IMR-90 (cell line): ENCODE results near the gene PLCH2. TPM values are rescaled to one million over a fixed set of nuclear protein-coding genes. Genes with fewer than 3 reads are reported as not detected.

Experiments used
- ATAC-seq: fragments of 200-7000 bp; cut with Tn5 transposase; 2 replicates; pipeline ENCODE4 v1.9.1; 2020; ENCODE audit warnings: low read depth, mild to moderate bottlenecking, moderate library complexity
- BruUV-seq: library from RNA; stranded (reverse); fragments of 400-500 nt; replicated peaks from 2 replicates; lab custom pipeline; 2021; lab: Mats Ljungman, UMichigan
- CTCF ChIA-PET: fragments of 300-600 bp; formaldehyde crosslinking; extraction: SDS; loops from one replicate; lab custom pipeline; 2021; ENCODE audit warnings: antibody characterized with exemption; lab: Yijun Ruan, JAX
- POLR2A ChIA-PET: fragments of 300-600 bp; sonication (Branson Sonifier 250); formaldehyde crosslinking; loops from one replicate; lab custom pipeline; 2022; ENCODE audit warnings: antibody characterized with exemption; ENCODE audit not compliant: unreplicated experiment; lab: Charles Lee
- DNase-seq: peaks from one replicate; pipeline ENCODE4 v3.0.0; 2013
- H2AFZ ChIP-seq: replicated peaks from 2 replicates; pipeline ENCODE3; 2013; ENCODE audit warnings: low read length, mild to moderate bottlenecking; ENCODE audit not compliant: poor library complexity
- H2AK5ac ChIP-seq: 2 replicates; pipeline ENCODE4 v1.6.1; 2013; ENCODE audit warnings: low read depth, low read length, inconsistent platforms
- H2AK9ac ChIP-seq: replicated peaks from 2 replicates; pipeline ENCODE3; 2013; ENCODE audit warnings: mild to moderate bottlenecking, low read depth, low read length, moderate library complexity; ENCODE audit not compliant: poor library complexity
- H2BK120ac ChIP-seq: 2 replicates; pipeline ENCODE4 v1.6.1; 2013; ENCODE audit warnings: low read depth, low read length, inconsistent platforms
- H2BK15ac ChIP-seq: 3 replicates; pipeline ENCODE4 v1.6.1; 2013; ENCODE audit warnings: low read depth, low read length, inconsistent platforms
- H2BK20ac ChIP-seq: 2 replicates; pipeline ENCODE4 v1.6.1; 2013; ENCODE audit warnings: low read depth, mild to moderate bottlenecking, inconsistent platforms, low read length, moderate library complexity
- H2BK5ac ChIP-seq: 2 replicates; pipeline ENCODE4 v1.6.1; 2013; ENCODE audit warnings: mild to moderate bottlenecking, low read depth, low read length, inconsistent platforms; ENCODE audit not compliant: poor library complexity, severe bottlenecking
- H3K14ac ChIP-seq: replicated peaks from 2 replicates; pipeline ENCODE4 v1.6.1; 2013; ENCODE audit warnings: low read depth, low read length, inconsistent platforms
- H3K18ac ChIP-seq: 2 replicates; pipeline ENCODE4 v1.6.1; 2013; ENCODE audit warnings: low read depth, low read length, control low read depth
- H3K23ac ChIP-seq: 2 replicates; pipeline ENCODE4 v1.6.1; 2013; ENCODE audit warnings: low read depth, low read length, inconsistent platforms
- H3K27ac ChIP-seq: 2 replicates; pipeline ENCODE4 v1.5.1; 2013; ENCODE audit warnings: mild to moderate bottlenecking, control low read depth, low read length; ENCODE audit not compliant: insufficient read depth
- H3K27me3 ChIP-seq: 2 replicates; pipeline ENCODE4 v1.6.1; 2013; ENCODE audit warnings: low read length; ENCODE audit not compliant: control insufficient read depth, insufficient read depth
- H3K36me3 ChIP-seq: 2 replicates; pipeline ENCODE4 v1.6.1; 2013; ENCODE audit warnings: low read length, mixed read lengths; ENCODE audit not compliant: control insufficient read depth, insufficient read depth
- H3K4ac ChIP-seq: 2 replicates; pipeline ENCODE4 v1.6.1; 2013; ENCODE audit warnings: low read depth, low read length, inconsistent platforms
- H3K4me1 ChIP-seq: 2 replicates; pipeline ENCODE4 v1.6.1; 2013; ENCODE audit warnings: low read length, mixed read lengths; ENCODE audit not compliant: control insufficient read depth, insufficient read depth
- H3K4me2 ChIP-seq: 2 replicates; pipeline ENCODE4 v1.6.1; 2013; ENCODE audit warnings: low read depth, mild to moderate bottlenecking, control low read depth, low read length, moderate library complexity
- H3K4me3 ChIP-seq: 2 replicates; pipeline ENCODE4 v1.5.1; 2013; ENCODE audit warnings: low read depth, mild to moderate bottlenecking, control low read depth, low read length, moderate library complexity; ENCODE audit not compliant: insufficient read depth
- H3K56ac ChIP-seq: 2 replicates; pipeline ENCODE4 v1.6.1; 2013; ENCODE audit warnings: low read length, inconsistent platforms; ENCODE audit not compliant: insufficient read depth; ENCODE audit errors: extremely low read depth
- H3K79me1 ChIP-seq, 2 experiments: 2 replicates each; pipeline ENCODE4 v1.6.1; 2013; ENCODE audit warnings: low read length in 2 of 2, inconsistent platforms in 1 of 2, low read depth in 1 of 2
- H3K9ac ChIP-seq: 2 replicates; pipeline ENCODE4 v1.6.1; 2013; ENCODE audit warnings: low read depth, low read length, control low read depth
- H3K9me1 ChIP-seq: 2 replicates; pipeline ENCODE4 v1.6.1; 2013; ENCODE audit warnings: low read length, inconsistent platforms; ENCODE audit not compliant: insufficient read depth
- H3K9me3 ChIP-seq: 2 replicates; pipeline ENCODE4 v1.6.1; 2013; ENCODE audit warnings: low read length; ENCODE audit not compliant: control insufficient read depth, insufficient read depth
- H4K20me1 ChIP-seq: 2 replicates; pipeline ENCODE4 v1.6.1; 2013; ENCODE audit warnings: low read length, inconsistent platforms; ENCODE audit not compliant: insufficient read depth
- H4K5ac ChIP-seq: 2 replicates; pipeline ENCODE4 v1.6.1; 2013; ENCODE audit warnings: mild to moderate bottlenecking, low read depth, low read length, control low read depth
- H4K8ac ChIP-seq, 2 experiments: 2 replicates each; pipeline ENCODE4 v1.6.1; 2013; ENCODE audit warnings: low read depth in 2 of 2, low read length in 2 of 2, control low read depth in 1 of 2, inconsistent platforms in 1 of 2
- H4K91ac ChIP-seq: 2 replicates; pipeline ENCODE4 v1.6.1; 2013; ENCODE audit warnings: low read depth, low read length, inconsistent platforms; ENCODE audit not compliant: insufficient read depth
- BHLHE40 ChIP-seq: fragments of 150-350 bp; IDR thresholded peaks from 2 replicates; pipeline ENCODE4 v1.6.1; 2016; ENCODE audit warnings: mild to moderate bottlenecking, low read depth, low read length
- CEBPB ChIP-seq: IDR thresholded peaks from 2 replicates; pipeline ENCODE4 v1.6.1; 2012; ENCODE audit warnings: low read depth, low read length, improper control_type of control experiment
- CHD1 ChIP-seq: IDR thresholded peaks from 2 replicates; pipeline ENCODE4 v1.6.1; 2012; ENCODE audit warnings: low read depth, low read length, improper control_type of control experiment
- FOS ChIP-seq: fragments of 150-350 bp; IDR thresholded peaks from 2 replicates; pipeline ENCODE4 v1.6.1; 2016; ENCODE audit warnings: low read depth, low read length
- MAFK ChIP-seq: IDR thresholded peaks from 2 replicates; pipeline ENCODE4 v1.6.1; 2012; ENCODE audit warnings: low read depth, low read length, improper control_type of control experiment
- MAZ ChIP-seq: IDR thresholded peaks from 2 replicates; pipeline ENCODE4 v1.6.1; 2012; ENCODE audit warnings: low read depth, mild to moderate bottlenecking, low read length, improper control_type of control experiment, moderate library complexity, borderline replicate concordance
- MXI1 ChIP-seq: IDR thresholded peaks from 2 replicates; pipeline ENCODE4 v1.6.1; 2012; ENCODE audit warnings: low read depth, mild to moderate bottlenecking, low read length, moderate library complexity, borderline replicate concordance
- NFE2L2 ChIP-seq: fragments of 150-350 bp; IDR thresholded peaks from 2 replicates; pipeline ENCODE4 v1.6.1; 2016; ENCODE audit warnings: low read depth, mild to moderate bottlenecking, low read length
- SMC3 ChIP-seq: fragments of 150-350 bp; IDR thresholded peaks from 2 replicates; pipeline ENCODE4 v1.6.1; 2016; ENCODE audit warnings: low read depth, mild to moderate bottlenecking, antibody characterized with exemption, low read length, moderate library complexity
- USF2 ChIP-seq: fragments of 150-350 bp; IDR thresholded peaks from 2 replicates; pipeline ENCODE4 v1.6.1; 2017; ENCODE audit warnings: mild to moderate bottlenecking, antibody characterized with exemption, low read length, low read depth
- WGBS, 2 experiments: methylation state at CpG; one replicate each; pipeline versions ENCODE4 v1.1.5 to v1.1.7; 2013; ENCODE audit warnings: missing lambda C conversion rate in 2 of 2; ENCODE audit not compliant: insufficient read length in 1 of 2; ENCODE audit errors: extremely low coverage in 2 of 2; 5-methylcytosine and 5-hydroxymethylcytosine counted together
- dilution Hi-C: fragments of 300-500 bp; cut with HindIII; formaldehyde crosslinking; loops from one replicate; pipeline ENCODE4 v1.14.3; 2018; ENCODE audit warnings: low sequenced_read_pairs; ENCODE audit not compliant: unreplicated experiment
- in situ Hi-C: fragments of 300-500 bp; cut with MboI; formaldehyde crosslinking; loops from 3 replicates; pipeline ENCODE4 v1.14.3; 2019; ENCODE audit warnings: low sequenced_read_pairs, inconsistent platforms, mixed read lengths
- intact Hi-C: fragments of 100-400 bp; cut with micrococcal nuclease; formaldehyde crosslinking; loops from 2 replicates; pipeline ENCODE4 v1.10.0; 2022
- polyA plus RNA-seq, 3 experiments: library from polyadenylated mRNA; depleted of rRNA; stranded (reverse); fragments of >200 nt; gene quantifications; 2 replicates each; pipeline ENCODE4 v1.2.3, GENCODE V29; 2012; ENCODE audit warnings: low replicate concordance in 1 of 3
- total RNA-seq: library from RNA; depleted of rRNA; stranded (reverse); fragments of >200 nt; gene quantifications from 2 replicates; pipeline ENCODE4 v1.2.3, GENCODE V29; 2012
- TF ChIP-seq, protein P1 (sequence below): conservative IDR thresholded peaks from 2 replicates; pipeline ENCODE4 v1.5.1; 2012; ENCODE audit warnings: mild to moderate bottlenecking, low read depth, low read length, improper control_type of control experiment

The PLCH2 gene
- total and polyA plus RNA-seq, 2 of the 4 experiments (the other 2 are of a cell fraction): 0.18 to 1.9 TPM

DNA sequence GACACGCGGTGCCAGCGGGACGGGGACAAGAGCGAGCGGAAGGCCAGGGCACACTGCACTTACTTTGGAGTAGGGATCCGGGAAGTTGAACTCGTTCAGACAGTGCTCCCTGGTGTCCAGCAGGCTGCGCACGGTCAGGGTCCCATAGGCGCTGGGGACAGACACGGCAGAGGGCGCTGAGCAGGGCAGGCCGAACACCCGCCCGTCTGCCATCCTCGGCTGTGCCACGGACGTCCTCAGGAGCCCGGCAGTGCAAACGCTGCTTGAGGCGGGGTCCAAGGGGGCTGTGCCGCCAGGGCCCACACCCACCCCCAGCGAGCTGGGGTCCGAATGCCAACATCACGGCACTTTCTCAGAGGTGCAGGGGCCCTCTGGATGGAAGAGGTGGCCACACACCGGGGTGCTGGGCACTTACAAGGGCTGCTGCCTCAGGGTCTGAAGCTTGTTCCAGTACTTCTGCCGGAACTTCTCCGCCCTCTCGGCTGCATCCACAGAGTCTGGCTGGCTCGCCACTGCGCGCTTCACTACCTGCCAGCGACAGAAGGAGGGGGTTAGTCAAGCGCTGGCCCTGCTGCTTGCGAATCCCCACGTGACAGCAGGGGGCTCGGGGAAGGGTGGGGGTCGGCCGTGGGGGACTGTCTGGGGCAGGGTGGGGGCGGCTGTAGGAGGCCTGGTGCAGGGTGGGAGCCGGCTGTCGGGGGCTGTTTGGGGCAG is 38.0 kb downstream of the PLCH2 start:
- no peak overlapping the region for H3K4ac ChIP-seq
- no peak overlapping the region for H2BK20ac ChIP-seq
- H3K4me1 ChIP-seq: no peaks in the 10 kb centered on the region
- H3K27me3 ChIP-seq: no peaks in the 10 kb centered on the region
- H3K79me1 ChIP-seq: peaks cover 0 to 12% of the 10 kb centered on the region in 2 experiments; a peak in 2 of 4 replicates
- intact Hi-C loops (no loop called here), dilution Hi-C loops (no loop called here), in situ Hi-C loops (no loop called here)
- no peaks in the 10 kb centered on the region; the same call in none of the 2 replicates for H4K20me1 ChIP-seq
- H2BK120ac ChIP-seq: no peak overlapping the region
- no peak overlapping the region for H2AK9ac ChIP-seq
- WGBS, 2 experiments: 99% methylated on average over 22 of the region's 43 CpGs; no CpG with 5 or more reads in 1 of the 2 experiments
- TF ChIP-seq MAFK (no peak), CEBPB (no peak), MXI1 (no peak), FOS (no peak), NFE2L2 (no peak), CHD1 (no peak), MAZ (no peak), SMC3 (no peak), BHLHE40 (no peak), USF2 (no peak)
- TF ChIP-seq, protein P1, sequence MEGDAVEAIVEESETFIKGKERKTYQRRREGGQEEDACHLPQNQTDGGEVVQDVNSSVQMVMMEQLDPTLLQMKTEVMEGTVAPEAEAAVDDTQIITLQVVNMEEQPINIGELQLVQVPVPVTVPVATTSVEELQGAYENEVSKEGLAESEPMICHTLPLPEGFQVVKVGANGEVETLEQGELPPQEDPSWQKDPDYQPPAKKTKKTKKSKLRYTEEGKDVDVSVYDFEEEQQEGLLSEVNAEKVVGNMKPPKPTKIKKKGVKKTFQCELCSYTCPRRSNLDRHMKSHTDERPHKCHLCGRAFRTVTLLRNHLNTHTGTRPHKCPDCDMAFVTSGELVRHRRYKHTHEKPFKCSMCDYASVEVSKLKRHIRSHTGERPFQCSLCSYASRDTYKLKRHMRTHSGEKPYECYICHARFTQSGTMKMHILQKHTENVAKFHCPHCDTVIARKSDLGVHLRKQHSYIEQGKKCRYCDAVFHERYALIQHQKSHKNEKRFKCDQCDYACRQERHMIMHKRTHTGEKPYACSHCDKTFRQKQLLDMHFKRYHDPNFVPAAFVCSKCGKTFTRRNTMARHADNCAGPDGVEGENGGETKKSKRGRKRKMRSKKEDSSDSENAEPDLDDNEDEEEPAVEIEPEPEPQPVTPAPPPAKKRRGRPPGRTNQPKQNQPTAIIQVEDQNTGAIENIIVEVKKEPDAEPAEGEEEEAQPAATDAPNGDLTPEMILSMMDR: no peak
- no peak overlapping the region for H4K5ac ChIP-seq
- H2BK15ac ChIP-seq: no peak overlapping the region
- no peak overlapping the region for H3K23ac ChIP-seq
- no peaks in the 10 kb centered on the region for H3K9me1 ChIP-seq
- no peak overlapping the region for H3K56ac ChIP-seq
- ChIA-PET POLR2A (no interaction called here), CTCF (no interaction called here)
- H3K14ac ChIP-seq: no peak overlapping the region
- H3K36me3 ChIP-seq: peaks cover 91% of the 10 kb centered on the region
- H3K27ac ChIP-seq: no peak overlapping the region
- H3K4me3 ChIP-seq: no peak overlapping the region
- no peak overlapping the region for H2AFZ ChIP-seq
- no peak overlapping the region for H3K9ac ChIP-seq
- ATAC-seq (no peak), DNase-seq (no peak)
- no peak overlapping the region for H4K91ac ChIP-seq
- H2AK5ac ChIP-seq: no peak overlapping the region
- H4K8ac ChIP-seq: no peak overlapping the region
- no peak overlapping the region for H3K4me2 ChIP-seq
- BruUV-seq: no TSS peak
- no peak overlapping the region for H3K18ac ChIP-seq
- no peaks in the 10 kb centered on the region for H3K9me3 ChIP-seq
- no peak overlapping the region for H2BK5ac ChIP-seq
